Measurements from ENCODE around the gene ZNF620. TPM values are rescaled to one million over a fixed set of nuclear protein-coding genes. Genes with fewer than 3 reads are reported as not detected.
"Not testable (repeated sequence)": the region's sequence is repeated elsewhere in the genome, so short reads cannot be mapped to it uniquely, and the experiment has no call there.

Gene ZNF620
- total RNA-seq, 1 donor from 2014 or later: not detected

DNA sequence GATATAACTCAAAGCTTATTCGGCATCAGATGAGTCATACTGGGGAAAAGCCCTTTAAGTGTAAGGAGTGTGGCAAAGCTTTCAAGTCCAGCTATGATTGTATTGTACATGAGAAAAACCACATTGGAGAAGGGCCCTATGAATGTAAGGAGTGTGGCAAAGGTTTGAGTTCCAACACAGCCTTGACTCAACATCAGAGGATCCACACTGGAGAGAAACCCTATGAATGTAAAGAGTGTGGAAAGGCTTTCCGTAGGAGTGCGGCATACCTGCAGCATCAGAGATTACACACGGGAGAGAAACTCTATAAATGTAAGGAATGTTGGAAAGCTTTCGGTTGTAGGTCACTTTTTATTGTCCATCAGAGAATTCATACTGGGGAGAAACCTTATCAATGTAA lies 26.4 kb downstream of the ZNF620 start:
- no peak overlapping the region for H3K4me3 ChIP-seq
- intact Hi-C loops (cut with DNase I): no loop called here
- TF ChIP-seq CTCF (IDR thresholded peaks at IDR 0.05): no peak
- no peaks in the 10 kb centered on the region for H3K27me3 ChIP-seq
- no peaks in the 10 kb centered on the region for H3K4me1 ChIP-seq
- peaks cover 73 to 100% of the 10 kb centered on the region in 2 donors for H3K36me3 ChIP-seq
- H3K9me3 ChIP-seq: peaks cover 25 to 72% of the 10 kb centered on the region in 2 donors
- H3K27ac ChIP-seq: no peak overlapping the region
- DNase-seq (ENCODE audit: low spot score in 2 of 2): no peak

DNA sequence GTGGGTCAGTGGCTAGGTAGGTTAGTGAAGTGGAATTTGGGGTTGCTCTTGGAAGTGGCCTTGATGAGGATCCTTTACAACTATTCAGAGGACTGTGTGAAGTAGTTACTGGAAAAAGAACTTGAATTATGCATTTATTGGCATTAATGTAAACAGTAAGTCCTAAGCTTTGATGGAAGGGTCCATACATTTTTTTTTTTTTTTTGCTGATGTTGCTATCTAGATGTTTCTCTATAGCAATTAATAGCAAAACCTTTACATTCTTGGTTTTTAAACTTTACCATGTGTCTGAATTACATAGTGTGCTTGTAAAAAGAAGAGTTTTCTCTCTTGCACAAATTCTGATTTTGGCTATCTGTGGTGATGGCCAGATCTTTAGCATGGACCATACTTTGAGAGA lies 28.4 kb downstream of the ZNF620 start:
- peaks cover 36 to 90% of the 10 kb centered on the region in 2 donors for H3K9me3 ChIP-seq

GRCh38 chr3:40546816-40547215 lies 41.0 kb downstream of the ZNF620 start:
- Histone ChIP-seq H3K27me3 (no peaks in the 10 kb centered on the region), H3K9me3 (no peaks in the 10 kb centered on the region), H3K36me3 (no peaks in the 10 kb centered on the region), H3K4me3 (no peak overlapping the region), H3K27ac (no peak overlapping the region), H3K4me1 (no peaks in the 10 kb centered on the region)
- intact Hi-C loops (cut with DNase I): no loop called here
- TF ChIP-seq CTCF (IDR thresholded peaks at IDR 0.05): no peak
- DNase-seq (ENCODE audit: low spot score in 2 of 2): no peak

More for the DNA sequence above, 28.4 kb downstream of the ZNF620 start:
- Histone ChIP-seq H3K27me3 (no peaks in the 10 kb centered on the region), H3K4me3 (no peak overlapping the region), H3K27ac (no peak overlapping the region), H3K4me1 (no peaks in the 10 kb centered on the region), H3K36me3 (peaks cover 73 to 94% of the 10 kb centered on the region in 2 donors)
- no peak for DNase-seq (ENCODE audit: low spot score in 2 of 2)
- intact Hi-C loops (cut with DNase I): no loop called here
- no peak for TF ChIP-seq CTCF (IDR thresholded peaks at IDR 0.05)

GRCh38 chr3:40550167-40550566 lies 44.3 kb downstream of the ZNF620 start:
- no peak overlapping the region for H3K27ac ChIP-seq
- no peaks in the 10 kb centered on the region for H3K9me3 ChIP-seq
- H3K36me3 ChIP-seq: no peaks in the 10 kb centered on the region
- no peaks in the 10 kb centered on the region for H3K27me3 ChIP-seq
- no peak for DNase-seq (ENCODE audit: low spot score in 2 of 2)
- no peaks in the 10 kb centered on the region for H3K4me1 ChIP-seq
- intact Hi-C loops (cut with DNase I): no loop called here
- TF ChIP-seq CTCF (IDR thresholded peaks at IDR 0.05): no peak
- no peak overlapping the region for H3K4me3 ChIP-seq

DNA sequence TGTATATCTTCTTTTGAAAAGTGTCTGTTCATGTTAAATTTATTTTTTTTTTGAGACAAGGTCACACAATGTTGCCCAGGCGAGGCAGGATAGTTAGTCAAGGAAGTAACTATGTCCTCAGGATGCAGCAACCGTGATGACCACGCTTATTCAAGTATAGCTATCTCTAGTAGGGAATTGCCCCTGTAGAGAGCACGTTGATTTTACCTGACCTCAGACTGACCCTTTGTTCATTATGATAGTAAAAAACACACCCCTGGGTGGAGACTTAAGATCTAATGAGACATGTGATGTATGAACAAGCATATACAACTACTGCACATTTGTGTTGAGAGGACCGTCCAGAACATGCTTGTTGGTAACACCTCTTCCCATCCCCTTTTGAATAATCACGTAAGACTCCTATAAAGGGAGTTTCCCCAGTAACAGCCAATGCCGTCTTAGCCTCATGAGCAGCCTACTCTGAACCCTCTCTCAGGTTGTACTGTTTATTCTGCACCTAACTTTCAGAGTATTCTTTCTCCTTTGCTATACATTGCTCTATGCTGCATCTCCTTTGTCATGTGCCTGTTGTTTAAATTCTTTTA lies 51.8 kb downstream of the ZNF620 start:
- DNase-seq (ENCODE audit: low spot score in 2 of 2): no peak
- Histone ChIP-seq H3K36me3 (no peaks in the 10 kb centered on the region), H3K27me3 (no peaks in the 10 kb centered on the region), H3K4me1 (no peaks in the 10 kb centered on the region), H3K27ac (no peak overlapping the region), H3K4me3 (no peak overlapping the region), H3K9me3 (no peaks in the 10 kb centered on the region)
- intact Hi-C loops (cut with DNase I): no loop called here
- TF ChIP-seq CTCF (IDR thresholded peaks at IDR 0.05): no peak

- H3K4me3 ChIP-seq; H3K9me3 ChIP-seq; H3K4me1 ChIP-seq; DNase-seq (ENCODE audit: low spot score in 2 of 2); H3K27me3 ChIP-seq; H3K36me3 ChIP-seq; H3K27ac ChIP-seq; intact Hi-C loops (cut with DNase I): not testable (repeated sequence)
Measured at GRCh38 chr3:40562482-40562881, 56.6 kb downstream of the ZNF620 start.

GRCh38 chr3:40565629-40566028 lies 59.8 kb downstream of the ZNF620 start:
- H3K27me3 ChIP-seq; H3K9me3 ChIP-seq; intact Hi-C loops (cut with DNase I); H3K4me3 ChIP-seq; H3K27ac ChIP-seq; H3K4me1 ChIP-seq; H3K36me3 ChIP-seq; DNase-seq (ENCODE audit: low spot score in 2 of 2): not testable (repeated sequence)
